ENCODE results near the gene FAM124A.

DNA sequence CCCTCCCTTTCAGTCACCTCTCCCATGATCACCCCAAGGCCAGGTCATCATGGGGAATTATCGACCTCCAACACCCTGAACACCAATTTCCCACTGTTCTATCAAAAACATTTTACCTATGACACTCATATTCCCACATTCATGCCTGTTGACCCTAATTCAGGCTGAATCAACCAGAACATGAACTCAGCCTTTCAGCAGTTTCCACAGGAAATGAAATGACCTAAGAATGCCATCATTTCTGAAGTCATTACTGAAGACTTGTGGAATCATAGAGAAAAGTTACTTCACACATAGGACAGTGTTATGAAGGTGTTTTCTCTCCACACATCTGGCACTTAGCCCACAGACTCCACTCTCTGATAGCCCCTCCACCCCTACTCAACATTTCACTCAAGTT lies 29.9 kb upstream of the FAM124A start:
- TF ChIP-seq, protein P1, sequence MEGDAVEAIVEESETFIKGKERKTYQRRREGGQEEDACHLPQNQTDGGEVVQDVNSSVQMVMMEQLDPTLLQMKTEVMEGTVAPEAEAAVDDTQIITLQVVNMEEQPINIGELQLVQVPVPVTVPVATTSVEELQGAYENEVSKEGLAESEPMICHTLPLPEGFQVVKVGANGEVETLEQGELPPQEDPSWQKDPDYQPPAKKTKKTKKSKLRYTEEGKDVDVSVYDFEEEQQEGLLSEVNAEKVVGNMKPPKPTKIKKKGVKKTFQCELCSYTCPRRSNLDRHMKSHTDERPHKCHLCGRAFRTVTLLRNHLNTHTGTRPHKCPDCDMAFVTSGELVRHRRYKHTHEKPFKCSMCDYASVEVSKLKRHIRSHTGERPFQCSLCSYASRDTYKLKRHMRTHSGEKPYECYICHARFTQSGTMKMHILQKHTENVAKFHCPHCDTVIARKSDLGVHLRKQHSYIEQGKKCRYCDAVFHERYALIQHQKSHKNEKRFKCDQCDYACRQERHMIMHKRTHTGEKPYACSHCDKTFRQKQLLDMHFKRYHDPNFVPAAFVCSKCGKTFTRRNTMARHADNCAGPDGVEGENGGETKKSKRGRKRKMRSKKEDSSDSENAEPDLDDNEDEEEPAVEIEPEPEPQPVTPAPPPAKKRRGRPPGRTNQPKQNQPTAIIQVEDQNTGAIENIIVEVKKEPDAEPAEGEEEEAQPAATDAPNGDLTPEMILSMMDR (IDR thresholded peaks at IDR 0.05) = no peak
- TF ChIP-seq POLR2AphosphoS5 (IDR thresholded peaks at IDR 0.05) (no peak), POLR2A (IDR thresholded peaks at IDR 0.05) (no peak)

Data from transverse colon (tissue), 4 donors.